ENCODE data around the gene TRAK1.
"Not testable (repeated sequence)": the region's sequence is repeated elsewhere in the genome, so short reads cannot be mapped to it uniquely, and the experiment has no call there.

DNA sequence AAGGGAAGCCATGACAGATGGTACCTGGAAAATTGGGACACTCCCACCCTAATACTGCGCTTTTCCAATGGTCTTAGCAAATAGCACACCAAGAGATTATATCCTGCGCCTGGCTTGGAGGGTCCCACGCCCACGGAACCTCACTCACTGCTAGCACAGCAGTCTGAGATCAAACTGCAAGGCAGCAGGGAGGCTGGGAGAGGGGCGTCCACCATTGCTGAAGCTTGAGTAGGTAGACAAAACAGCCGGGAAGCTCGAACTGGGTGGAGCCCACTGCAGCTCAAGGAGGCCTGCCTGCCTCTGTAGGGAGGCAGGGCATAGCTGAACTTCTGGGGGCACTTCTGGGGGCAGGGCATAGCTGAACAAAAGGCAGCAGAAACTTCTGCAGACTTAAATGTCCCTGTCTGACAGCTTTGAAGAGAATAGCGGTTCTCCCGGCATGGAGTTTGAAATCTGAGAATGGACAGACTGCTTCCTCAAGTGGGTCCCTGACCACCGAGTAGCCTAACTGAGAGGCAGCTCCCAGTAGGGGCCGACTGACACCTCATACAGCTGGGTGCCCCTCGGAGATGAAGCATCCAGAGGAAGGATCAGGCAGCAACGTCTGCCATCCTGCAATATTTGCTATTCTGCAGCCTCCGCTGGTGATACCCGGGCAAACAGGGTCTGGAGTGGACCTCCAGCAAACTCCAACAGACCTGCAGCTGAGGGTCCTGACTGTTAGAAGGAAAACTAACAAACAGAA is 12.9 kb downstream of the TRAK1 start:
- not testable (repeated sequence) for TF ChIP-seq RCOR1 (conservative IDR thresholded peaks at IDR 0.05; ENCODE audit: low read depth, low read length); HSF1 (IDR thresholded peaks at IDR 0.05; ENCODE audit: low read depth, low read length); NRF1 (conservative IDR thresholded peaks at IDR 0.05; ENCODE audit: low read depth, low read length); SMC3 (IDR thresholded peaks at IDR 0.05; ENCODE audit: borderline replicate concordance, low read length); NFIC (IDR thresholded peaks at IDR 0.05; ENCODE audit: low read depth, low read length); NFYB (IDR thresholded peaks at IDR 0.05; ENCODE audit: insufficient read depth, low read depth, low read length); CTCF (IDR thresholded peaks at IDR 0.05 in 2 of 3, conservative IDR thresholded peaks at IDR 0.05 in 1 of 3; ENCODE audit: control insufficient read depth in 2 of 3, extremely low read depth in 1 of 3, insufficient read depth in 1 of 3, low read depth in 3 of 3, low read length in 3 of 3); DPF2 (IDR thresholded peaks at IDR 0.05); MYC (IDR thresholded peaks at IDR 0.05; ENCODE audit: insufficient read depth, insufficient read length, insufficient replicate concordance, low read length, severe bottlenecking); RELA (IDR thresholded peaks at IDR 0.05; ENCODE audit: borderline replicate concordance, partially characterized antibody); PAX8 (IDR thresholded peaks at IDR 0.05)

Measured in GM12878 (cell line).